Measurements from ENCODE around the gene PLEKHG1.

- TF ChIP-seq CTCF (conservative IDR thresholded peaks at IDR 0.05; ENCODE audit: low read depth in 2 of 2) (no peak), ZNF331 (CRISPR knock-in tag; IDR thresholded peaks at IDR 0.05; ENCODE audit: low read depth) (no peak), EZH2 (IDR thresholded peaks at IDR 0.05; ENCODE audit: low read depth, unreplicated experiment) (no peak), POLR2AphosphoS5 (IDR thresholded peaks at IDR 0.05; ENCODE audit: low read depth) (no peak), ZNF114 (CRISPR knock-in tag; IDR thresholded peaks at IDR 0.05) (no peak), CREB1 (CRISPR knock-in tag; IDR thresholded peaks at IDR 0.05; ENCODE audit: low read depth) (no peak), EZH2phosphoT487 (IDR thresholded peaks at IDR 0.05; ENCODE audit: unreplicated experiment) (no peak)
- TF ChIP-seq, protein P1, sequence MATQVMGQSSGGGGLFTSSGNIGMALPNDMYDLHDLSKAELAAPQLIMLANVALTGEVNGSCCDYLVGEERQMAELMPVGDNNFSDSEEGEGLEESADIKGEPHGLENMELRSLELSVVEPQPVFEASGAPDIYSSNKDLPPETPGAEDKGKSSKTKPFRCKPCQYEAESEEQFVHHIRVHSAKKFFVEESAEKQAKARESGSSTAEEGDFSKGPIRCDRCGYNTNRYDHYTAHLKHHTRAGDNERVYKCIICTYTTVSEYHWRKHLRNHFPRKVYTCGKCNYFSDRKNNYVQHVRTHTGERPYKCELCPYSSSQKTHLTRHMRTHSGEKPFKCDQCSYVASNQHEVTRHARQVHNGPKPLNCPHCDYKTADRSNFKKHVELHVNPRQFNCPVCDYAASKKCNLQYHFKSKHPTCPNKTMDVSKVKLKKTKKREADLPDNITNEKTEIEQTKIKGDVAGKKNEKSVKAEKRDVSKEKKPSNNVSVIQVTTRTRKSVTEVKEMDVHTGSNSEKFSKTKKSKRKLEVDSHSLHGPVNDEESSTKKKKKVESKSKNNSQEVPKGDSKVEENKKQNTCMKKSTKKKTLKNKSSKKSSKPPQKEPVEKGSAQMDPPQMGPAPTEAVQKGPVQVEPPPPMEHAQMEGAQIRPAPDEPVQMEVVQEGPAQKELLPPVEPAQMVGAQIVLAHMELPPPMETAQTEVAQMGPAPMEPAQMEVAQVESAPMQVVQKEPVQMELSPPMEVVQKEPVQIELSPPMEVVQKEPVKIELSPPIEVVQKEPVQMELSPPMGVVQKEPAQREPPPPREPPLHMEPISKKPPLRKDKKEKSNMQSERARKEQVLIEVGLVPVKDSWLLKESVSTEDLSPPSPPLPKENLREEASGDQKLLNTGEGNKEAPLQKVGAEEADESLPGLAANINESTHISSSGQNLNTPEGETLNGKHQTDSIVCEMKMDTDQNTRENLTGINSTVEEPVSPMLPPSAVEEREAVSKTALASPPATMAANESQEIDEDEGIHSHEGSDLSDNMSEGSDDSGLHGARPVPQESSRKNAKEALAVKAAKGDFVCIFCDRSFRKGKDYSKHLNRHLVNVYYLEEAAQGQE (IDR thresholded peaks at IDR 0.05; ENCODE audit: unreplicated experiment) = no peak
Observed at GRCh38 chr6:150617062-150617461, 17.4 kb downstream of the PLEKHG1 start.
